Right cardiac atrium (tissue), 5 donors: ENCODE measurements around the gene BRCC3. TPM values are rescaled to one million over a fixed set of nuclear protein-coding genes. Genes with fewer than 3 reads are reported as not detected.

Source experiments
- ATAC-seq, 2 donors: fragments of 200-7000 bp; cut with Tn5 transposase; one replicate each; pipeline versions ENCODE4 v1.8.0 to v1.9.1; 2020; ENCODE audit warnings: moderate library complexity in 2 of 2, mild to moderate bottlenecking in 1 of 2
- DNase-seq, 3 donors: peaks; one replicate each; pipeline ENCODE4 v3.0.0-alpha.2; 2020
- H3K27ac ChIP-seq: one replicate; pipeline ENCODE4 v1.5.1; 2013; ENCODE audit warnings: mild to moderate bottlenecking, low read length, control low read depth, moderate library complexity
- H3K27me3 ChIP-seq: one replicate; pipeline ENCODE4 v1.6.1; 2013; ENCODE audit not compliant: control insufficient read depth, insufficient read depth
- H3K4me1 ChIP-seq: one replicate; pipeline ENCODE4 v1.6.1; 2013; ENCODE audit warnings: low read length; ENCODE audit not compliant: control insufficient read depth, insufficient read depth
- H3K4me3 ChIP-seq: one replicate; pipeline ENCODE4 v1.5.1; 2013; ENCODE audit warnings: low read length, control low read depth
- H3K9me3 ChIP-seq: one replicate; pipeline ENCODE4 v1.6.1; 2013; ENCODE audit warnings: low read length; ENCODE audit not compliant: control insufficient read depth
- WGBS: extraction: QIAGEN DNeasy Blood & Tissue Kit; methylation state at CpG from one replicate; pipeline ENCODE4 v1.1.7; 2013; 5-methylcytosine and 5-hydroxymethylcytosine counted together
- intact Hi-C, 4 donors: fragments of 100-400 bp; cut with DNase I; formaldehyde crosslinking; loops; one replicate each; pipeline versions ENCODE4 v1.11.0 to v1.14.0; 2022 to 2023
- long read RNA-seq, 4 donors: library from polyadenylated mRNA; unstranded; transcript quantifications; one replicate each; pipeline ENCODE4 v2.0.0, GENCODE V29; 2020 to 2021
- polyA plus RNA-seq: library from polyadenylated mRNA; stranded (reverse); fragments of 200-250 nt; gene quantifications from one replicate; pipeline ENCODE4 v1.2.3, GENCODE V29; 2013
- total RNA-seq, 4 donors: library from RNA; stranded (reverse); fragmentation: NEBNext Ultra II Directional; extraction: Animal tissue kit (Norgen Biotek cat#: 25700); gene quantifications; one replicate each; pipeline ENCODE4 v1.2.1, GENCODE V29; 2021
- donor health status: healthy with polysubstance abuse.
- donor health status: DM: no; HTN: yes; CAD: no.
- donor health status: DM: no; HTN: no; CAD: no.
- donor health status: DM: no; HTN: yes; CAD: no; lungs with severe emphysema.
- donor health status: DM: yes; HTN: yes; CAD: no.

The BRCC3 gene
- total RNA-seq (10 to 100 TPM; 11.7 to 15.0 (median 13.7) TPM), polyA plus RNA-seq (6.3 TPM)
- long read RNA-seq, donor 1, transcript BRCC3-208 (10 exons, 2,694 nt) = major isoform, 20 of 40 reads
- long read RNA-seq, donor 1, partial matches to known transcripts = 3 of 40 reads
- long read RNA-seq, donor 1, other reads (novel, unspliced or antisense) = 17 of 40 reads
- long read RNA-seq, donor 2, transcript BRCC3-208 (10 exons, 2,694 nt) = major isoform, 5 of 10 reads
- long read RNA-seq, donor 2, partial matches to known transcripts = 0 of 10 reads
- long read RNA-seq, donor 2, other reads (novel, unspliced or antisense) = 5 of 10 reads
- long read RNA-seq, donor 3, transcript BRCC3-208 (10 exons, 2,694 nt) = major isoform, 54 of 90 reads
- long read RNA-seq, donor 3, partial matches to known transcripts = 2 of 90 reads
- long read RNA-seq, donor 3, other reads (novel, unspliced or antisense) = 32 of 90 reads
- long read RNA-seq, donor 4, partial matches to known transcripts = 0 of 5 reads
- long read RNA-seq, donor 4, other reads (novel, unspliced or antisense) = 1 of 5 reads

GRCh38 chrX:155070975-155071693 is at the start of gene BRCC3, which contains the start of the genes CMC4 and MTCP1:
Gene BRCC3 (plus strand): TSS chrX:155071508. CDS start chrX:155071528, 20 bp downstream.
Gene CMC4 (minus strand): TSS chrX:155071136. CDS start chrX:155064023, 7,113 bp downstream.
Gene MTCP1 (minus strand): TSS chrX:155071136. CDS start chrX:155066010, 5,126 bp downstream.
- H3K9me3 ChIP-seq = no peaks in the 10 kb centered on the region
- H3K4me3 ChIP-seq = peak within 1 kb of the TSS; percentile 80
- ATAC-seq = peak; percentile 97 to 98
- peak; percentile 81 to 93 (median 92) for DNase-seq
- WGBS = 0% methylated on average over 66 of the region's 81 CpGs
- intact Hi-C loops = no loop called here
- peak within 1 kb of the TSS; percentile 98 for H3K27ac ChIP-seq
- no peaks in the 10 kb centered on the region for H3K4me1 ChIP-seq
- no peaks in the 10 kb centered on the region for H3K27me3 ChIP-seq

DNA sequence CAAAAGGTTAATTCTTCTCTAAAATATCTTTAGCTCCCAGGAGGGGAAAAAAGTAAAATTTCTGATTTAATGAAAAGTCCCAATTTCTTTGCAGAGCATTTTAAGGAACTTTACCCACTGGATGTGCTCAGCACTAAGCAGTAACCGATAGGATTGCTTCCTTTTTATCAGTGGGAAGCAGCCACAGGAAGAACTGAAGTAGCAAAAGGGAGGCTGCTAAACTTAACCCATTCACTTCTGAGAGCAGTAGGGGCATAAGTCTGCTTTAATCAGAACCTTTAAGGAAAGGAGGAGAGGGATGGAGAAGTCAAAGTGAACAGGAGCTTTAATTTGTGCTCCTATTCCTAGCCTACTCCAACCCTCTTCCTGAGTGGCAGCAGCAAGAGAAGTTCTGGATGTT is 48.7 kb upstream of the BRCC3 start, which contains the start of gene F8:
TSS of gene F8 (minus strand) at position 139 of the 400 bp plus-strand sequence. CDS start 171 bp downstream, outside the sequence.
- no peaks in the 10 kb centered on the region for H3K9me3 ChIP-seq
- H3K4me3 ChIP-seq = peak within 1 kb of the TSS; percentile 76
- H3K4me1 ChIP-seq = no peaks in the 10 kb centered on the region
- no peak for DNase-seq
- no peaks in the 10 kb centered on the region for H3K27me3 ChIP-seq
- 0% methylated on average over 1 of the region's 1 CpG for WGBS
- ATAC-seq = no peak
- H3K27ac ChIP-seq = peak within 1 kb of the TSS; percentile 36
- intact Hi-C loops = no loop called here

- no peak for ATAC-seq
- 86% methylated on average over 6 of the region's 6 CpGs for WGBS
- no peak overlapping the region for H3K27ac ChIP-seq
These were observed 47.1 kb upstream of the BRCC3 start for GRCh38 chrX:155023907-155024833.

GRCh38 chrX:155026420-155026726 is 44.9 kb upstream of the BRCC3 start:
- ATAC-seq (no peak), DNase-seq (no peak)
- Histone ChIP-seq H3K27me3 (no peaks in the 10 kb centered on the region), H3K4me1 (peaks cover 4% of the 10 kb centered on the region), H3K27ac (peak overlapping the region; percentile 72), H3K9me3 (no peaks in the 10 kb centered on the region), H3K4me3 (peak overlapping the region; percentile 59)
- WGBS = under 1% methylated on average over 16 of the region's 16 CpGs
- intact Hi-C loops = no loop called here

More at GRCh38 chrX:155023907-155024833, 47.1 kb upstream of the BRCC3 start:
- no peaks in the 10 kb centered on the region for H3K27me3 ChIP-seq
- intact Hi-C loops = no loop called here
- peak overlapping the region; percentile 10 for H3K4me3 ChIP-seq
- H3K9me3 ChIP-seq = no peaks in the 10 kb centered on the region
- peaks cover 2% of the 10 kb centered on the region for H3K4me1 ChIP-seq
- no peak for DNase-seq

- peak; percentile 96 to 97 for ATAC-seq
- Histone ChIP-seq H3K4me1 (peaks cover 4% of the 10 kb centered on the region), H3K4me3 (peak within 1 kb of the TSS; percentile 69), H3K9me3 (no peaks in the 10 kb centered on the region), H3K27me3 (no peaks in the 10 kb centered on the region), H3K27ac (peak within 1 kb of the TSS; percentile 92)
- under 1% methylated on average over 82 of the region's 82 CpGs for WGBS
- intact Hi-C loops = no loop called here
- DNase-seq = peak; percentile 94 to 98 (median 97)
These were observed 44.4 kb upstream of the BRCC3 start, which contains the start of gene FUNDC2 for GRCh38 chrX:155026727-155027508. Gene FUNDC2 (plus strand): TSS chrX:155026844. CDS start chrX:155026939, 95 bp downstream.

- Histone ChIP-seq H3K4me3 (peak overlapping the region; percentile 69), H3K4me1 (peaks cover 4% of the 10 kb centered on the region), H3K27me3 (no peaks in the 10 kb centered on the region), H3K27ac (peak overlapping the region; percentile 92), H3K9me3 (no peaks in the 10 kb centered on the region)
- intact Hi-C loops = no loop called here
- WGBS = under 1% methylated on average over 14 of the region's 14 CpGs
- peak; percentile 38 to 58 for ATAC-seq
- DNase-seq = no peak
These were observed 43.7 kb upstream of the BRCC3 start for GRCh38 chrX:155027509-155028066.

- Histone ChIP-seq H3K4me1 (peaks cover 4% of the 10 kb centered on the region), H3K4me3 (peak overlapping the region; percentile 69), H3K27me3 (no peaks in the 10 kb centered on the region), H3K27ac (peak overlapping the region; percentile 73), H3K9me3 (no peaks in the 10 kb centered on the region)
- DNase-seq = no peak
- WGBS = 13% methylated on average over 3 of the region's 3 CpGs
- ATAC-seq = no peak
- intact Hi-C loops = no loop called here
These were observed 43.2 kb upstream of the BRCC3 start for GRCh38 chrX:155028129-155028528.

DNA sequence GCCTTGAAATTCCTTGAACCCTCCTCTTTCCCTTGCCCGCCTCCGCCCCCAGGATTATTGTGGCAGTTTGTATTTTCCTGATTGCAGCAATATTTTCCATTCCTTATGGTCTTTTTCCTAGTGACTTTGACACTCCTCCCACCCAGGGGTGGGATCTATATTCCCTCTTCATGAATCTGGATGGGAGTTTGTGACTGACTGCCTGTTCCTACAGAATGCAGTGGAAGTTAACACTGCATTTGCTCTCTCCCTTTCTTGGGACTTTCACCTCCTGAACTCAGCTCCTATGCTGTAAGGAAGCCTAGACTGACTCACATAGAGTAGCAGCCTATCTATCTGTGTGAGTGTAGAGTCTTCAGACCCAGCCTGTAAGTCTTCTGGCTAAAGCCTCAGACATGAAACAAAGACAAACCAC is 42.4 kb upstream of the BRCC3 start:
- 67% methylated on average over 2 of the region's 2 CpGs for WGBS
- peaks cover 4% of the 10 kb centered on the region for H3K4me1 ChIP-seq
- H3K9me3 ChIP-seq = no peaks in the 10 kb centered on the region
- peak overlapping the region; percentile 88 for H3K27ac ChIP-seq
- intact Hi-C loops = no loop called here
- ATAC-seq (no peak), DNase-seq (no peak)
- no peaks in the 10 kb centered on the region for H3K27me3 ChIP-seq
- peak overlapping the region; percentile 69 for H3K4me3 ChIP-seq

DNA sequence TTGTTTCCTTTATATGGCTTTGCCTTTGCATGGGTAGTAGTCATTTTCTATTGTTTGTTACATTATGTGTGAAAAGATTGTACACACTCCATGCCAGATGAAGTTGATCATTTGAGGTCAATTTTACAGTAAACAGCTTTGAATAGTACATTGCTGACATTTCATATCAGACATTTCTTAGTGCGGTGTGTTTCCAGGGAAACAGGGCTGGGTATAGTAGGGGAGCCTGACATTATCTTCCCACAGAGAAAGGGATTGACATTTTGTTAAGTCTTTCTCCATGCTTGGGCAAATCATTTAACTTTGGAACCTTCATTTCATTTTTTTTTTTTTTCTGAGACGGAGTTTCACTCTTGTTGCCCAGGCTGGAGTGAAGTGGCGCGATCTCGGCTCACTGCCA is 39.7 kb upstream of the BRCC3 start:
- Histone ChIP-seq H3K4me1 (peaks cover 4% of the 10 kb centered on the region), H3K27ac (no peak overlapping the region), H3K9me3 (no peaks in the 10 kb centered on the region), H3K4me3 (no peak overlapping the region), H3K27me3 (no peaks in the 10 kb centered on the region)
- intact Hi-C loops = no loop called here
- ATAC-seq = no peak
- 80% methylated on average over 5 of the region's 5 CpGs for WGBS
- no peak for DNase-seq
